GM11168 (cell line): ENCODE results near the gene ASS1.

ENCODE experiments used
- in situ Hi-C: fragments of 300-500 bp; cut with MboI; formaldehyde crosslinking; loops from one replicate; pipeline ENCODE4 v1.12.0; 2022; ENCODE audit warnings: low sequenced_read_pairs; ENCODE audit not compliant: unreplicated experiment

ASS1 gene

DNA sequence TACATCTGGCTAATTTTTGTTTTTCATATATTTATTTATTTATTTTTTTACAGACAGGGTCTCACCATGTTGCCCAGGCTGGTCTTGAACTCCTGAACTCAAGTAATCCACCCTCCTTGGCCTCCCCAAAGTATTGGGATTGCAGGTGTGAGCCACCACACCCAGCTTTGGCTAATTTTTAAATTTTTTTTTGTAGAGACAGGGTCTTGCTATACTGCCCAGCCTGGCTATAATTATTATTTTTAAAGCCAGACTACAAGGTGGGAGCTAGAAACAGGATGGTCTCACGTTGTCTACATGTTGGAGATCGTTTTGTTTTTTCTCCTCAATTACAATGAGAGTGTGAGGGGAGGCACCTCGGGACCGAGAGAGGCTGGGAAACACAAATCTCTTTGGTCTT lies 23.8 kb downstream of the ASS1 start:
- in situ Hi-C loops, result no loop called here

GRCh38 chr9:130470269-130470668 lies 25.5 kb downstream of the ASS1 start:
- in situ Hi-C loops, result loop anchor here (10.0 kb wide), 1 partner anchor 215 kb away; no protein-coding TSS in a partner anchor

DNA sequence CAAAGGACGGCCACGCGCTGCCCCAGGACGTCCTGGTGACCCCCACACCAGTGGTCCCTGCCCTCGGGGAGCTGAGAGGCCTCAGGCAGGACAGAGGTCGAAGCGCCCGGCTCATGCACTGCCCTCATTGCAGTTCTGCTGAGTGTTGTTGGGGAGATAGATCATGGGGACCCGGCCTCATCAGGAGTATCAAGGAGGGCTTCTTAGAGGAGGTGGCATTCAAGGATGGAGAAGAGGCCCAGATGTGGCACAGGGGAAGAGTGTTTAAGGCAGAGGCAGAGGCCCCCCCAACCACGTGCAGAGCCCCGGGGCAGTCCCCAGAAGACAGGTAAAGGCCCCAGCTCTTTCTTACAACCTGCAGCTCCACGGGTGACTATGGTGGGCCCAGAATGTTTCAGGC lies 26.2 kb downstream of the ASS1 start:
- in situ Hi-C loops, result loop anchor here (10.0 kb wide), 1 partner anchor 214 kb away; no protein-coding TSS in a partner anchor

- in situ Hi-C loops, result loop anchor here (10.0 kb wide), 1 partner anchor 213 kb away; no protein-coding TSS in a partner anchor
These were observed 26.8 kb downstream of the ASS1 start for GRCh38 chr9:130471411-130472183.

DNA sequence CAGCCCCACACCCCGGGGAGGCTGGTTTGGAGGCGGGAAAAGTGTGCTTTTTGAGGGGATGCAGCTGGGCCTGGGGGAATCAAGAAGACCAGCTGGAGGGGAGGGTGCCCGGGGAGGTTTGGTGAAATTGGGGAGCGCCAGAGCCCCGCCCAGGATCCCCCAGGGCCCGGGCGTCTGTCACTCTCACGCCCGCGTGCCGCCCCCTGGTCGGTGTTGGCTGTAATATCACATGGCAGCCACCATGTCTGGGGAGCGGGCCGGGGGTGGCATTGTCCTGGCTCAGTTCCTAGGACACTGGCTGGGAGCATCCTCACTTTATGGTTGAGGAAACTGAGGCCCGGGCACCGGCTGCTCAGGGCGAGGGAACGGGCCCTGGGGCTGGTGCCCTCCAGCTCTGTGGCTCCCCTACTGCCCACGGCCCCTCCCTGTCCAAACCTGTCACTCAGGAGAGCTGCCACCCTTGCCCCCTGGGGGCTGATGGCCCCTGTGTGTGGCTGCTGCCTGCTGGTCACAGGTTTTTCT lies 27.5 kb downstream of the ASS1 start:
- in situ Hi-C loops, result loop anchor here (10.0 kb wide), 1 partner anchor 213 kb away; no protein-coding TSS in a partner anchor

DNA sequence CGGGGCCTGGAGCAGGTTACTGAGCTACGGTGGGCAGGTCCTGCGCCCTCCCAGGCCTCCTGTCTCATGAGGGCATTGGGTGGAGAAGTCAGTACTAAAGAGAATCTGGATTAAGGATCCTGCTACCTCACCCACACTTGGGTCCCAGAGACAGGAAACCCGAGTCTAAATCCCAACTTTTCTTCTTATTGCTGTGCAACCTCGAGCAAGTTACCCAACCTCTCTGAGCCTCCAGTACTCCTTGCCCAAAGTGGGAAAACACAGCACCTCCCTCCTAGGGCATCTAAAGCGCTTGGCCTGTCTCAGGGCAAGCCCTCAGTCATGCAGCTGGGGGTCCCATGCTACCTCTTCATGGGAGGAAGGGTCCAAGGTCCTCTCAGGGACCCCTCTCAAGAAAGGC lies 28.2 kb downstream of the ASS1 start:
- in situ Hi-C loops, result loop anchor here (10.0 kb wide), 1 partner anchor 212 kb away; no protein-coding TSS in a partner anchor

- in situ Hi-C loops, result loop anchor here (10.0 kb wide), 1 partner anchor 211 kb away; no protein-coding TSS in a partner anchor
These were observed 28.8 kb downstream of the ASS1 start for GRCh38 chr9:130473566-130473965.

DNA sequence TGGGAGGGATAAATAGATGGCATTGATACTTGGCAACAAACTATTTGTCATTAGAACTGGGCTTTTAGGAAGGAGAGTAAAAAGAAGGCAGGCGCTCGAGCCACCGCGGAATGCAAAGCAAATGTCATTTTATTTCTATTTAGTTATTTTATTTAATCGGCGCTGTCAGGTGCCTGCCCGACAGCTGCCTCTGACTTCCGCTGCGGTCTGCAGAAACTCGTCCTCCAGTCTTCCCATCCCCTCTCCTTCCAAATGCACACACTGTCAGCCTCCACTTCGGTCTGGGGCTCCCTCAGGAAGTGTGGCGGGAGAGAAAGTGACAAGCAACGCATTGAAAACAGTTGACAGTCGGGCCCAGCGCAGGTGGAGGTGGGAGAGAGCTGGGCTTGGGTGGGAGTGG lies 29.3 kb downstream of the ASS1 start:
- in situ Hi-C loops, result loop anchor here (10.0 kb wide), 1 partner anchor 211 kb away; no protein-coding TSS in a partner anchor

GRCh38 chr9:130476151-130476730 lies 31.5 kb downstream of the ASS1 start:
- in situ Hi-C loops, result loop anchor here (10.0 kb wide), 1 partner anchor 209 kb away; no protein-coding TSS in a partner anchor

DNA sequence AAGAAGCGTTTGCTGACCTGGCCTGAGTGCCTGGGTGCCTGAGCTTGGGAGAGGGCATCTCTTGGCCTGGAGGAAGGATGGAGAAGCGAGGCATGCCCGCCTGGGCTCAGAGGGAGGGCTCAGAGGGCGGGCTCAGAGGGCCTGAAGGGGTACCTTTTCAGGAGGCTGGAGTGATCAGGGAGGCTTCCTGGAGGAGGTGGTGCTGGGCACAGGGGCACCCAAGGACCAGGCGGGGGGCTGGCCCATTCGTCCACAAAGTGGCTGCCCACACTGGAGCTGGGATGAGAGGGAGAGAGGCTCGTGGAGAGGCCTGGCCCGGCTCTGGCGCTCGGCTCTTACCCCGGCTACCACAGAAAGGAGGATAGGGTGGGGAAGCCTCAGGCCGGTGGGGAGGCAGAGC lies 32.8 kb downstream of the ASS1 start:
- in situ Hi-C loops, result loop anchor here (10.0 kb wide), 1 partner anchor 207 kb away; no protein-coding TSS in a partner anchor

DNA sequence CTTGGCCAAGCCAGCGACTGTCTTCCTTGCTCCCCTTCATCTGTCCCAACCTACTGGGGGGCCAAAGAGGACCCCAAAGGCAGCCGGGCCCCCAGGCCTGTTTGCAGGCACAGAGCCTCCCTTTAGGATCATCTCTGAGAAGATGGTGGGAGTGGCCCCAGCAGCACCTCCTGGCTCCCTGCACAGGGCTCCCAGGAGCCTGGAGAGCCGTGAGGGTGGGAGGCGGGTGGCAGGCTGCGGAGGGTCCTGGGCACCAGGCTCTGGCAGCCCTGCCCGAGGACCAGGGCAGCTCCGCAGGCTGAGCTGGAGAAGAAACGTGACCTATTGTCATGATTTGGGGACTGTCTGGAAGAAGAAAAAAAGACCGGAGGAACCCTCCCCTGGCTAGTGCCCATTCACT lies 33.4 kb downstream of the ASS1 start:
- in situ Hi-C loops, result loop anchor here (10.0 kb wide), 1 partner anchor 207 kb away; no protein-coding TSS in a partner anchor

DNA sequence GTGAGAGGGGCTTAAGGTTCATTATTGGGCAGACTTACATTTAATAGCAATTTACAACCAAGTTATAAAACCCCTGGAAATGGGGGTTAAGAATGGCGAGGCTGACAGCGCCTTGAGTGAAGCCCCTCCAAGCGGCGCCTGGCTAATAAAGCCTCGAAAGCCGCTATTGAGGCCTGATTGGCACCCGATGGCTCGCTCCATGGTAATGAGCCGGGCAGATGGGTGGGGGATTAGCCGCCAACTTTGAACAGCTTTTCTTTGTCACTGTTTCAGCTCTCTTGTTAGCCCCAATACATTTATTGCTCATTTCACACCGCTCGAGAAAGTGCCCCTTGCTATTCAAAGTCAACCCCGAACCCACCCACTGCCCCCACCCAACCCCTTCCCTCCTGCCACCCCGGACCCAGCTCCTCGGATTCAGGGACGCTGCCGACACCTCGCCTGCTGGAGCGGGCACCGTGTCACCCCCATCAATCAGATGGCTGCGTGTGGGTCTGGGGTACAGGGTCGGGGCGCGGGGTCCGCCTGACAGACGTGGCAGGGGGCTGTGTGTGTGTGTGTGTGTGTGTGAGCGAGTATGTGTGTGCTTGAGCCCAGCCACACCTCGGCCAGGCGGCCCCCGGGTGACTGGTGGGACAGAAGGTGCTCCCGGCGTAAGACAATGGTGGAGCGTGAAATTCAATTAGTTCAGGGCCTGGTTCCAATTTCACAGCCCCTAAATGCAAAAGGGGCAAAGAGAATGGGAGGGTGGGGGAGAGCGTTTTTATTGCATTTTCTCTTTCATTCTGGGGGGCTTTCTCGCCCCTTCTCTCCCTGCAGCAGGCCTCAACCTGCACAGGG lies 34.2 kb downstream of the ASS1 start:
- in situ Hi-C loops, result loop anchor here (10.0 kb wide), 1 partner anchor 206 kb away; no protein-coding TSS in a partner anchor

- in situ Hi-C loops, result loop anchor here (10.0 kb wide), 1 partner anchor 205 kb away; no protein-coding TSS in a partner anchor
These were observed 34.8 kb downstream of the ASS1 start for GRCh38 chr9:130479587-130479986.

DNA sequence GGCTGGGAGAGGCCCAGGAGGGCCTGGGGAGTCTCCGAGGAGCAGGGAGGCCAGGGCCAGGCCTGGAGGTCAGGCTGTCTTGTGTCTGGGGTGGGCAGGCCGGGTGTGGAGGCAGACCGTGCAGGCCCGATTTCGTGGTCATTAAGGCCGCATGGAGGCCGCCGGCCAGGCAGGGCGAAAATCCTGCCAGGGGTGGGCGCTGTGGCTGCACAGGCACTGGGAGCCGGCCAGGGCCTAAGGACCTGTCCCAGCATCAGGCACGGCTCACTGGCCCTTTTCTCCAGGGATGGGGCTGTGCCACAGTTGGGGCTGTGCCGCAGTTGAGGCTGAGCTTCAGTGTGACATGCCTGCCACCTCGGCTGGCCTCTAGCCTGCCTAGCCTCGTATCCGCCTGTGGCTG lies 35.9 kb downstream of the ASS1 start:
- in situ Hi-C loops, result no loop called here

DNA sequence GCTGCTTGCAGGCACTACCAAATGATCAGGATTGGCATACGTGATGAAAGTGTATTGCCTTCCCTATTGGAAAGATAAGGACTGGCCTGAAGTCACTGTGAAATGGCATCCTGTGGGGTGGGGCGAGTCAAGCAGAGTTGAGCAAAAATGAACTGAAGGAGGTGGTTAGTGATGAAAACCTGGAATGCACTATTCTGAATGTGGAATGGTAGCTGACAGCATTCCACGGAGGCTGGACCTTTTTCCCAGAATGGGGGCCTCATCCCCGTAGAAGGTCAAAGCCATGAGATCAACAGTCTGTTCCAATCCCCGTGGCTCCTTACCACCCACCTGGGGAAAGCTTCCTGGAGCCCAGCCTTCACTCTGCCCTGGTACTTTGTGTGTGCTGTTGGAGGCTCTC lies 37.7 kb downstream of the ASS1 start:
- in situ Hi-C loops, result no loop called here

GRCh38 chr9:130483371-130483971 lies 38.7 kb downstream of the ASS1 start:
- in situ Hi-C loops, result no loop called here

GRCh38 chr9:130484362-130485072 lies 39.8 kb downstream of the ASS1 start:
- in situ Hi-C loops, result no loop called here

DNA sequence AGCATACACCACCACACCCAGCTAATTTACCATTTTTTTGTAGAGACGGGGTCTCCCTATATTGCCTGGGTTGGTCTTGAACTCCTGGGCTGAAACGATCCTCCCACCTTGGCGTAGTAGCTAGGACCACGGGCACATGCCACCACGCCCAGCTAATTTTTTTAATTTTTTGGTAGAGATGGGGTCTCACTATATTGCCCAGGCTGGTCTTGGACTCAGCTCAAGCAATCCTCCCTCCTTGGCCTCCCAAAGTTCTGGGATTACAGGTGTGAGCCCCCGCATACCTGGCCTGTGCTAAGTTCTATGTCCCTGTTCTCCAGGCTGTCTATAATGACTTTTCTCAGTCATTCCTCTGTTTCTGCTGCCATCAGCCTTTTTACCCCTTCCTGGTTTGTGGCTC lies 41.3 kb downstream of the ASS1 start:
- in situ Hi-C loops, result no loop called here

GRCh38 chr9:130487500-130487899 lies 42.7 kb downstream of the ASS1 start:
- in situ Hi-C loops, result no loop called here
